Stimulated activated CD8-positive, alpha-beta memory T cell treated with anti-CD3 and anti-CD28 coated beads, Interleukin-12 subunit alpha, Interleukin-12 subunit beta, amount 100 ng/mL, for 4 hours (primary cell): ENCODE data around the gene ZNF664.
"Not testable (repeated sequence)": the region's sequence is repeated elsewhere in the genome, so short reads cannot be mapped to it uniquely, and the experiment has no call there.

Source experiments
- DNase-seq: peaks from one replicate; pipeline ENCODE4 v3.0.0-alpha.2; 2020; ENCODE audit warnings: low read depth

ZNF664 gene

GRCh38 chr12:123941624-123942237, 31.3 kb upstream of the ZNF664 start:
- no peak for DNase-seq

- no peak for DNase-seq
Observed at GRCh38 chr12:123942238-123942653, 30.8 kb upstream of the ZNF664 start.

- no peak for DNase-seq
Observed at GRCh38 chr12:123942911-123943648, 29.9 kb upstream of the ZNF664 start.

GRCh38 chr12:123943816-123944215, 29.2 kb upstream of the ZNF664 start:
- DNase-seq: no peak

GRCh38 chr12:123944696-123945095, 28.3 kb upstream of the ZNF664 start:
- DNase-seq: no peak

- DNase-seq: no peak
Observed at GRCh38 chr12:123945287-123946151, 27.5 kb upstream of the ZNF664 start.

GRCh38 chr12:123946152-123946515, 26.9 kb upstream of the ZNF664 start:
- no peak for DNase-seq

- not testable (repeated sequence) for DNase-seq
Observed at GRCh38 chr12:123946516-123947505, 26.2 kb upstream of the ZNF664 start.

- DNase-seq: not testable (repeated sequence)
Observed at GRCh38 chr12:123947531-123947930, 25.5 kb upstream of the ZNF664 start.

- DNase-seq: no peak
Observed at GRCh38 chr12:123948401-123948795, 24.6 kb upstream of the ZNF664 start.

- no peak for DNase-seq
Observed at GRCh38 chr12:123948796-123949769, 23.9 kb upstream of the ZNF664 start.

- DNase-seq: no peak
Observed at GRCh38 chr12:123949770-123950165, 23.2 kb upstream of the ZNF664 start.

- no peak for DNase-seq
Observed at GRCh38 chr12:123950476-123951349, 22.3 kb upstream of the ZNF664 start.

GRCh38 chr12:123951467-123951866, 21.5 kb upstream of the ZNF664 start:
- DNase-seq: no peak

GRCh38 chr12:123952037-123952436, 21.0 kb upstream of the ZNF664 start:
- DNase-seq: no peak

GRCh38 chr12:123954647-123955350, 18.2 kb upstream of the ZNF664 start:
- no peak for DNase-seq

- DNase-seq: no peak
Observed at GRCh38 chr12:123956249-123956648, 16.8 kb upstream of the ZNF664 start.

- no peak for DNase-seq
Observed at GRCh38 chr12:123957196-123957595, 15.8 kb upstream of the ZNF664 start.

GRCh38 chr12:123958462-123958861, 14.6 kb upstream of the ZNF664 start:
- no peak for DNase-seq
